Islet precursor cell (in vitro differentiated cells): Measurements from ENCODE around the gene CREB1.

Experiments
- DNase-seq: peaks from one replicate; pipeline ENCODE4 v3.0.0-alpha.2; 2018

The CREB1 gene

GRCh38 chr2:207546822-207547221 is 17.1 kb downstream of the CREB1 start:
- DNase-seq, result no peak

- DNase-seq, result no peak
Measured at GRCh38 chr2:207549145-207549544, 19.4 kb downstream of the CREB1 start.

GRCh38 chr2:207558079-207558491 is 28.3 kb downstream of the CREB1 start:
- DNase-seq, result no peak

- no peak for DNase-seq
Measured at GRCh38 chr2:207561386-207562080, 31.8 kb downstream of the CREB1 start.

- DNase-seq, result no peak
Measured at GRCh38 chr2:207565736-207566500, 36.2 kb downstream of the CREB1 start.

GRCh38 chr2:207567671-207568070 is 37.9 kb downstream of the CREB1 start:
- DNase-seq, result no peak

GRCh38 chr2:207571370-207571769 is 41.6 kb downstream of the CREB1 start:
- DNase-seq, result no peak

GRCh38 chr2:207584952-207585351 is 55.2 kb downstream of the CREB1 start:
- no peak for DNase-seq

- DNase-seq, result no peak
Measured at GRCh38 chr2:207587305-207587704, 57.5 kb downstream of the CREB1 start.

GRCh38 chr2:207589143-207589542 is 59.4 kb downstream of the CREB1 start:
- DNase-seq, result no peak

GRCh38 chr2:207593277-207593676 is 63.5 kb downstream of the CREB1 start:
- no peak for DNase-seq

GRCh38 chr2:207594264-207594663 is 64.5 kb downstream of the CREB1 start:
- no peak for DNase-seq

- DNase-seq, result no peak
Measured at GRCh38 chr2:207594731-207595130, 65.0 kb downstream of the CREB1 start.

GRCh38 chr2:207599636-207600035 is 69.9 kb downstream of the CREB1 start:
- no peak for DNase-seq

GRCh38 chr2:207600231-207600630 is 70.5 kb downstream of the CREB1 start:
- DNase-seq, result no peak

- no peak for DNase-seq
Measured at GRCh38 chr2:207601774-207602173, 72.0 kb downstream of the CREB1 start.

GRCh38 chr2:207603486-207603885 is 73.7 kb downstream of the CREB1 start:
- DNase-seq, result no peak

GRCh38 chr2:207606399-207606798 is 76.6 kb downstream of the CREB1 start:
- no peak for DNase-seq

- no peak for DNase-seq
Measured at GRCh38 chr2:207606829-207607228, 77.1 kb downstream of the CREB1 start.

GRCh38 chr2:207612714-207613113 is 83.0 kb downstream of the CREB1 start:
- no peak for DNase-seq

- no peak for DNase-seq
Measured at GRCh38 chr2:207614824-207615223, 85.1 kb downstream of the CREB1 start.

- no peak for DNase-seq
Measured at GRCh38 chr2:207616185-207616584, 86.4 kb downstream of the CREB1 start.

GRCh38 chr2:207617011-207617671 is 87.4 kb downstream of the CREB1 start:
- DNase-seq, result peak; percentile 83

- DNase-seq, result no peak
Measured at GRCh38 chr2:207619764-207620203, 90.0 kb downstream of the CREB1 start.
